WTC11 (cell line): Measurements from ENCODE around the gene PRKCE. TPM values are rescaled to one million over a fixed set of nuclear protein-coding genes. Genes with fewer than 3 reads are reported as not detected.

Experiments used
- ATAC-seq: fragments of 200-7000 bp; cut with Tn5 transposase; 2 replicates; pipeline ENCODE4 v1.10.0; 2021; ENCODE audit warnings: mild to moderate bottlenecking, moderate library complexity
- CTCF ChIA-PET: fragments of 300-600 bp; sonication (Branson Sonifier 250); formaldehyde crosslinking; loops from one replicate; lab custom pipeline; 2021; ENCODE audit warnings: antibody characterized with exemption; lab: Charles Lee
- POLR2A ChIA-PET: fragments of 350-600 bp; sonication (Branson Sonifier 250); formaldehyde crosslinking; loops from one replicate; lab custom pipeline; 2021; ENCODE audit warnings: antibody characterized with exemption; lab: Charles Lee
- DNase-seq: peaks from one replicate; pipeline ENCODE4 v3.0.0; 2021; ENCODE audit warnings: low spot score
- H3K27ac Mint-ChIP-seq: 2 replicates; pipeline ENCODE4 v1.8.0; 2021; ENCODE audit warnings: mixed read lengths
- H3K27me3 Mint-ChIP-seq: 2 replicates; pipeline ENCODE4 v1.8.0; 2021; ENCODE audit warnings: low read depth, mild to moderate bottlenecking, moderate library complexity, mixed read lengths
- H3K36me3 Mint-ChIP-seq: 2 replicates; pipeline ENCODE4 v1.8.0; 2021; ENCODE audit warnings: mixed read lengths
- H3K4me1 Mint-ChIP-seq: 2 replicates; pipeline ENCODE4 v1.8.0; 2022; ENCODE audit warnings: mixed read lengths
- H3K4me3 Mint-ChIP-seq: 2 replicates; pipeline ENCODE4 v1.8.0; 2021; ENCODE audit warnings: mild to moderate bottlenecking, moderate library complexity, mixed read lengths
- H3K9me3 Mint-ChIP-seq: 2 replicates; pipeline ENCODE4 v1.8.0; 2021; ENCODE audit warnings: mixed read lengths
- CREB1 ChIP-seq: sonication (generic); formaldehyde crosslinking; IDR thresholded peaks from 2 replicates; pipeline ENCODE4 v1.8.0; 2023; ENCODE audit warnings: mild to moderate bottlenecking, missing genetic modification reagents
- FOXP1 ChIP-seq: sonication (generic); formaldehyde crosslinking; IDR thresholded peaks from 2 replicates; pipeline ENCODE4 v1.8.0; 2022; ENCODE audit warnings: missing genetic modification reagents, mild to moderate bottlenecking, moderate library complexity, borderline replicate concordance
- GRHL2 ChIP-seq: fragments of 250-450 bp; sonication (Bioruptor Pico); IDR thresholded peaks from 2 replicates; pipeline ENCODE4 v1.8.0; 2022; ENCODE audit warnings: mild to moderate bottlenecking, moderate library complexity; ENCODE audit not compliant: insufficient replicate concordance, severe bottlenecking
- HMGA2 ChIP-seq: fragments of 250-450 bp; sonication (Bioruptor Pico); IDR thresholded peaks from 2 replicates; pipeline ENCODE4 v1.4.0; 2021; ENCODE audit warnings: mild to moderate bottlenecking, moderate library complexity
- IRF2 ChIP-seq: sonication (generic); formaldehyde crosslinking; IDR thresholded peaks from 2 replicates; pipeline ENCODE4 v1.8.0; 2022; ENCODE audit warnings: low read depth, missing genetic modification reagents, borderline replicate concordance
- KAT7 ChIP-seq: sonication (generic); formaldehyde crosslinking; IDR thresholded peaks from 2 replicates; pipeline ENCODE4 v1.8.1; 2023; ENCODE audit warnings: missing genetic modification reagents, mild to moderate bottlenecking, borderline replicate concordance
- MXD4 ChIP-seq: fragments of 250-450 bp; sonication (Bioruptor Pico); IDR thresholded peaks from 2 replicates; pipeline ENCODE4 v1.8.0; 2021; ENCODE audit warnings: mild to moderate bottlenecking, moderate library complexity, borderline replicate concordance
- MYBL2 ChIP-seq: sonication (generic); formaldehyde crosslinking; IDR thresholded peaks from 2 replicates; pipeline ENCODE4 v1.8.1; 2023; ENCODE audit warnings: mild to moderate bottlenecking, moderate library complexity, missing genetic modification reagents
- NR1H2 ChIP-seq: sonication (generic); formaldehyde crosslinking; IDR thresholded peaks from 2 replicates; pipeline ENCODE4 v1.9.0; 2021; ENCODE audit warnings: mild to moderate bottlenecking, moderate library complexity, missing genetic modification reagents
- SMAD4 ChIP-seq: sonication (generic); formaldehyde crosslinking; IDR thresholded peaks from 2 replicates; pipeline ENCODE4 v1.8.0; 2022; ENCODE audit warnings: mild to moderate bottlenecking, missing genetic modification reagents
- TCF7 ChIP-seq: sonication (generic); formaldehyde crosslinking; IDR thresholded peaks from 2 replicates; pipeline ENCODE4 v1.8.0; 2022; ENCODE audit warnings: mild to moderate bottlenecking, low read depth, missing genetic modification reagents, moderate library complexity
- ZNF138 ChIP-seq: sonication (generic); formaldehyde crosslinking; conservative IDR thresholded peaks from 2 replicates; pipeline ENCODE4 v1.8.1; 2022; ENCODE audit warnings: mild to moderate bottlenecking, moderate library complexity, missing genetic modification reagents
- ZNF263 ChIP-seq: sonication (generic); formaldehyde crosslinking; IDR thresholded peaks from 2 replicates; pipeline ENCODE4 v1.8.1; 2022; ENCODE audit warnings: low read depth, mild to moderate bottlenecking, moderate library complexity, missing genetic modification reagents
- total RNA-seq: library from RNA; stranded (reverse); gene quantifications from 3 replicates; pipeline ENCODE4 v1.2.3, GENCODE V29; 2021
- TF ChIP-seq, protein P1 (sequence below): fragments of 200-600 bp; IDR thresholded peaks from 2 replicates; pipeline ENCODE4 v1.8.0; 2022; ENCODE audit warnings: antibody characterized with exemption
- TF ChIP-seq, protein P2 (sequence below): fragments of 250-450 bp; sonication (Bioruptor Pico); IDR thresholded peaks from 2 replicates; pipeline ENCODE4 v1.9.0; 2021; ENCODE audit warnings: mild to moderate bottlenecking
- TF ChIP-seq, protein P3 (sequence below): sonication (generic); formaldehyde crosslinking; conservative IDR thresholded peaks from 2 replicates; pipeline ENCODE4 v1.8.1; 2022; ENCODE audit warnings: mild to moderate bottlenecking, missing genetic modification reagents
- TF ChIP-seq, protein P4 (sequence below): fragments of 250-450 bp; sonication (Bioruptor Pico); IDR thresholded peaks from 2 replicates; pipeline ENCODE4 v1.8.0; 2021; ENCODE audit warnings: mild to moderate bottlenecking
- TF ChIP-seq, protein P5 (sequence below): sonication (generic); formaldehyde crosslinking; IDR thresholded peaks from 2 replicates; pipeline ENCODE4 v1.8.1; 2023; ENCODE audit warnings: mild to moderate bottlenecking, missing genetic modification reagents, moderate library complexity
- TF ChIP-seq, protein P6 (sequence below): fragments of 250-450 bp; sonication (Bioruptor Pico); IDR thresholded peaks from 2 replicates; pipeline ENCODE4 v1.9.0; 2021; ENCODE audit warnings: mild to moderate bottlenecking, borderline replicate concordance

The PRKCE gene
- total RNA-seq, 1 experiment from 2014 or later: 5.8 TPM

DNA sequence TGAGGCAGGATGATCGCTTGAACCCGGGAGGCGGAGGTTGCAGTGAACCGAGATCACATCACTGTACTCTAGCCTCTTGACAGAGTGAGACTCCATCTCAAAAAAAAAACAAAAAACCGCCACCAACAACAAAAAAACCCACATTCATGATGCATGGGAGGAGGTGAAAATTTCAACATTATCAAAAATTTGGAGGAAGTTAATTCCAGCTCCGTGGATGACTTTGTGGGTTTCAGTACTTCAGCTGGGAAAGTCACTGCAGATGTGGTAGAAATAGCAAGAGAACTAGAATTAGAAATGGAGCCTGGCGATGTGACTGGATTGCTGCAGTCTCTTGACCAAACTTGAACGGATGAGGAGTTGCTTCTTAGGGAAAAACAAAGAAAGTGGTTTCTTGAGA, 74.3 kb downstream of the PRKCE start:
- Mint-ChIP-seq H3K36me3 (no peaks in the 10 kb centered on the region), H3K9me3 (peaks cover 4% of the 10 kb centered on the region; the same call in 1 of the 2 replicates), H3K27me3 (no peaks in the 10 kb centered on the region)
- TF ChIP-seq, protein P1, sequence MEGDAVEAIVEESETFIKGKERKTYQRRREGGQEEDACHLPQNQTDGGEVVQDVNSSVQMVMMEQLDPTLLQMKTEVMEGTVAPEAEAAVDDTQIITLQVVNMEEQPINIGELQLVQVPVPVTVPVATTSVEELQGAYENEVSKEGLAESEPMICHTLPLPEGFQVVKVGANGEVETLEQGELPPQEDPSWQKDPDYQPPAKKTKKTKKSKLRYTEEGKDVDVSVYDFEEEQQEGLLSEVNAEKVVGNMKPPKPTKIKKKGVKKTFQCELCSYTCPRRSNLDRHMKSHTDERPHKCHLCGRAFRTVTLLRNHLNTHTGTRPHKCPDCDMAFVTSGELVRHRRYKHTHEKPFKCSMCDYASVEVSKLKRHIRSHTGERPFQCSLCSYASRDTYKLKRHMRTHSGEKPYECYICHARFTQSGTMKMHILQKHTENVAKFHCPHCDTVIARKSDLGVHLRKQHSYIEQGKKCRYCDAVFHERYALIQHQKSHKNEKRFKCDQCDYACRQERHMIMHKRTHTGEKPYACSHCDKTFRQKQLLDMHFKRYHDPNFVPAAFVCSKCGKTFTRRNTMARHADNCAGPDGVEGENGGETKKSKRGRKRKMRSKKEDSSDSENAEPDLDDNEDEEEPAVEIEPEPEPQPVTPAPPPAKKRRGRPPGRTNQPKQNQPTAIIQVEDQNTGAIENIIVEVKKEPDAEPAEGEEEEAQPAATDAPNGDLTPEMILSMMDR: no peak
- TF ChIP-seq, protein P2, sequence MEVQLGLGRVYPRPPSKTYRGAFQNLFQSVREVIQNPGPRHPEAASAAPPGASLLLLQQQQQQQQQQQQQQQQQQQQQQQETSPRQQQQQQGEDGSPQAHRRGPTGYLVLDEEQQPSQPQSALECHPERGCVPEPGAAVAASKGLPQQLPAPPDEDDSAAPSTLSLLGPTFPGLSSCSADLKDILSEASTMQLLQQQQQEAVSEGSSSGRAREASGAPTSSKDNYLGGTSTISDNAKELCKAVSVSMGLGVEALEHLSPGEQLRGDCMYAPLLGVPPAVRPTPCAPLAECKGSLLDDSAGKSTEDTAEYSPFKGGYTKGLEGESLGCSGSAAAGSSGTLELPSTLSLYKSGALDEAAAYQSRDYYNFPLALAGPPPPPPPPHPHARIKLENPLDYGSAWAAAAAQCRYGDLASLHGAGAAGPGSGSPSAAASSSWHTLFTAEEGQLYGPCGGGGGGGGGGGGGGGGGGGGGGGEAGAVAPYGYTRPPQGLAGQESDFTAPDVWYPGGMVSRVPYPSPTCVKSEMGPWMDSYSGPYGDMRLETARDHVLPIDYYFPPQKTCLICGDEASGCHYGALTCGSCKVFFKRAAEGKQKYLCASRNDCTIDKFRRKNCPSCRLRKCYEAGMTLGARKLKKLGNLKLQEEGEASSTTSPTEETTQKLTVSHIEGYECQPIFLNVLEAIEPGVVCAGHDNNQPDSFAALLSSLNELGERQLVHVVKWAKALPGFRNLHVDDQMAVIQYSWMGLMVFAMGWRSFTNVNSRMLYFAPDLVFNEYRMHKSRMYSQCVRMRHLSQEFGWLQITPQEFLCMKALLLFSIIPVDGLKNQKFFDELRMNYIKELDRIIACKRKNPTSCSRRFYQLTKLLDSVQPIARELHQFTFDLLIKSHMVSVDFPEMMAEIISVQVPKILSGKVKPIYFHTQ (CRISPR knock-in tag): no peak
- TF ChIP-seq FOXP1 (no peak), KAT7 (no peak), ZNF138 (CRISPR knock-in tag) (no peak), ZNF263 (CRISPR knock-in tag) (no peak), TCF7 (CRISPR knock-in tag) (no peak), MXD4 (no peak), NR1H2 (CRISPR knock-in tag) (no peak)
- TF ChIP-seq, protein P3, sequence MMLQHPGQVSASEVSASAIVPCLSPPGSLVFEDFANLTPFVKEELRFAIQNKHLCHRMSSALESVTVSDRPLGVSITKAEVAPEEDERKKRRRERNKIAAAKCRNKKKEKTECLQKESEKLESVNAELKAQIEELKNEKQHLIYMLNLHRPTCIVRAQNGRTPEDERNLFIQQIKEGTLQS (CRISPR knock-in tag): no peak
- TF ChIP-seq, all 79 proteins: peak for 0
- CTCF ChIA-PET: no interaction called here
- no peak overlapping the region for H3K27ac Mint-ChIP-seq
- no peak for DNase-seq
- POLR2A ChIA-PET: no interaction called here
- H3K4me3 Mint-ChIP-seq: no peak overlapping the region
- H3K4me1 Mint-ChIP-seq: peaks cover 12% of the 10 kb centered on the region
- no peak for ATAC-seq

DNA sequence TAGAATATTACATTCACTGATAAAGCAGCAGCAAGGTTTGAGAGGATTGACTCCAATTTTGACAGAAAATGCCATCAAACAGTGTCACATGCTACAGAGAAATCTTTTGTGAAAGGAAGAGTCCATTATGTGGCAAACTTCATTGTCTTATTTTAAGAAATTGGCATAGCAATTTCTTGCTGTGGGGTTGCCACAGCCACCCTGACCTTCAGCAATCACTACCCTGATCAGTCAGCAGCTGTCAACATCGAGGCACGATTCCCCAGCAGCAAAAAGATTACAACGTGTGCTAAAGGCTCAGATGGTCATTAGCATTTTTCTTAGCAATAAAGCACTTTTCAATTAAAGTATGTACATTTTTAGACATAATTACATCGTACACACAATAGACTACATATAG, 74.7 kb downstream of the PRKCE start:
- Mint-ChIP-seq H3K27me3 (no peaks in the 10 kb centered on the region), H3K36me3 (no peaks in the 10 kb centered on the region), H3K4me1 (peaks cover 12% of the 10 kb centered on the region), H3K9me3 (peaks cover 4% of the 10 kb centered on the region; the same call in 1 of the 2 replicates), H3K27ac (no peak overlapping the region), H3K4me3 (no peak overlapping the region)
- CTCF ChIA-PET: no interaction called here
- no peak for DNase-seq
- no peak for ATAC-seq
- POLR2A ChIA-PET: no interaction called here
- TF ChIP-seq, protein P4, sequence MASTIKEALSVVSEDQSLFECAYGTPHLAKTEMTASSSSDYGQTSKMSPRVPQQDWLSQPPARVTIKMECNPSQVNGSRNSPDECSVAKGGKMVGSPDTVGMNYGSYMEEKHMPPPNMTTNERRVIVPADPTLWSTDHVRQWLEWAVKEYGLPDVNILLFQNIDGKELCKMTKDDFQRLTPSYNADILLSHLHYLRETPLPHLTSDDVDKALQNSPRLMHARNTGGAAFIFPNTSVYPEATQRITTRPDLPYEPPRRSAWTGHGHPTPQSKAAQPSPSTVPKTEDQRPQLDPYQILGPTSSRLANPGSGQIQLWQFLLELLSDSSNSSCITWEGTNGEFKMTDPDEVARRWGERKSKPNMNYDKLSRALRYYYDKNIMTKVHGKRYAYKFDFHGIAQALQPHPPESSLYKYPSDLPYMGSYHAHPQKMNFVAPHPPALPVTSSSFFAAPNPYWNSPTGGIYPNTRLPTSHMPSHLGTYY (CRISPR knock-in tag): no peak
- TF ChIP-seq HMGA2 (CRISPR knock-in tag) (no peak), GRHL2 (CRISPR knock-in tag) (no peak), TCF7 (CRISPR knock-in tag) (no peak), IRF2 (CRISPR knock-in tag) (no peak), CREB1 (no peak), MYBL2 (CRISPR knock-in tag) (no peak), SMAD4 (CRISPR knock-in tag) (no peak)
- TF ChIP-seq, protein P5, sequence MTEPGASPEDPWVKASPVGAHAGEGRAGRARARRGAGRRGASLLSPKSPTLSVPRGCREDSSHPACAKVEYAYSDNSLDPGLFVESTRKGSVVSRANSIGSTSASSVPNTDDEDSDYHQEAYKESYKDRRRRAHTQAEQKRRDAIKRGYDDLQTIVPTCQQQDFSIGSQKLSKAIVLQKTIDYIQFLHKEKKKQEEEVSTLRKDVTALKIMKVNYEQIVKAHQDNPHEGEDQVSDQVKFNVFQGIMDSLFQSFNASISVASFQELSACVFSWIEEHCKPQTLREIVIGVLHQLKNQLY (CRISPR knock-in tag): no peak
- TF ChIP-seq, protein P6, sequence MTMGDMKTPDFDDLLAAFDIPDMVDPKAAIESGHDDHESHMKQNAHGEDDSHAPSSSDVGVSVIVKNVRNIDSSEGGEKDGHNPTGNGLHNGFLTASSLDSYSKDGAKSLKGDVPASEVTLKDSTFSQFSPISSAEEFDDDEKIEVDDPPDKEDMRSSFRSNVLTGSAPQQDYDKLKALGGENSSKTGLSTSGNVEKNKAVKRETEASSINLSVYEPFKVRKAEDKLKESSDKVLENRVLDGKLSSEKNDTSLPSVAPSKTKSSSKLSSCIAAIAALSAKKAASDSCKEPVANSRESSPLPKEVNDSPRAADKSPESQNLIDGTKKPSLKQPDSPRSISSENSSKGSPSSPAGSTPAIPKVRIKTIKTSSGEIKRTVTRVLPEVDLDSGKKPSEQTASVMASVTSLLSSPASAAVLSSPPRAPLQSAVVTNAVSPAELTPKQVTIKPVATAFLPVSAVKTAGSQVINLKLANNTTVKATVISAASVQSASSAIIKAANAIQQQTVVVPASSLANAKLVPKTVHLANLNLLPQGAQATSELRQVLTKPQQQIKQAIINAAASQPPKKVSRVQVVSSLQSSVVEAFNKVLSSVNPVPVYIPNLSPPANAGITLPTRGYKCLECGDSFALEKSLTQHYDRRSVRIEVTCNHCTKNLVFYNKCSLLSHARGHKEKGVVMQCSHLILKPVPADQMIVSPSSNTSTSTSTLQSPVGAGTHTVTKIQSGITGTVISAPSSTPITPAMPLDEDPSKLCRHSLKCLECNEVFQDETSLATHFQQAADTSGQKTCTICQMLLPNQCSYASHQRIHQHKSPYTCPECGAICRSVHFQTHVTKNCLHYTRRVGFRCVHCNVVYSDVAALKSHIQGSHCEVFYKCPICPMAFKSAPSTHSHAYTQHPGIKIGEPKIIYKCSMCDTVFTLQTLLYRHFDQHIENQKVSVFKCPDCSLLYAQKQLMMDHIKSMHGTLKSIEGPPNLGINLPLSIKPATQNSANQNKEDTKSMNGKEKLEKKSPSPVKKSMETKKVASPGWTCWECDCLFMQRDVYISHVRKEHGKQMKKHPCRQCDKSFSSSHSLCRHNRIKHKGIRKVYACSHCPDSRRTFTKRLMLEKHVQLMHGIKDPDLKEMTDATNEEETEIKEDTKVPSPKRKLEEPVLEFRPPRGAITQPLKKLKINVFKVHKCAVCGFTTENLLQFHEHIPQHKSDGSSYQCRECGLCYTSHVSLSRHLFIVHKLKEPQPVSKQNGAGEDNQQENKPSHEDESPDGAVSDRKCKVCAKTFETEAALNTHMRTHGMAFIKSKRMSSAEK (CRISPR knock-in tag): no peak
